Measurements from ENCODE around the gene ATG13. TPM values are rescaled to one million over a fixed set of nuclear protein-coding genes. Genes with fewer than 3 reads are reported as not detected.

Gene ATG13
- total and polyA plus RNA-seq, 2 experiments from 2014 or later: 32.9 to 71.1 TPM

DNA sequence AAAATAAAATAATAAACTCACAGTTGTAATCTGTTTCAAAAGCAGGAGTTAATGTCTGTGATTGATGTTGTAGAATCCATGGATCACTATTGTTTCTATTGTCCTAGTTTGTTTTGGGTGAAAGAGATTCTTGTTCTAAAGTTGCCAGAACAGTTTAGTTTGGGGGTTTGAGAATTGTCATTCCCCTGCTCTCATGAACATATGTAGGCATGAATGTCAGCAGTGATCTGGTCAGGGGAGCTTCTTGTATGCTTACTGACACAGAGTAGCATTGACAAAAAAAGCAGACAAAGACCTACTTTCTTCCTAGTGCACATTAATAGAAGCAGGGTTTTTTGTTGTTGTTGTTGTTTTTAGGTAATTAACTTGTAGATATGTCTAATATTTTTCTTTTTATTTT is 44.5 kb downstream of the ATG13 start:
- no peaks in the 10 kb centered on the region for H3K4me1 Mint-ChIP-seq
- Histone ChIP-seq H3K27me3 (ENCODE audit: insufficient read depth) (no peaks in the 10 kb centered on the region), H3K9me2 (ENCODE audit: insufficient read depth) (no peaks in the 10 kb centered on the region), H3K27ac (ENCODE audit: low read depth) (no peak overlapping the region), H3K79me2 (replicated peaks; ENCODE audit: insufficient read depth) (no peaks in the 10 kb centered on the region), H3K4me3 (no peak overlapping the region), H3F3A (replicated peaks; ENCODE audit: low read depth) (no peaks in the 10 kb centered on the region), H3K4me1 (ENCODE audit: insufficient read depth) (no peaks in the 10 kb centered on the region), H3K4me2 (no peak overlapping the region), H4K20me1 (replicated peaks; ENCODE audit: insufficient read depth) (peaks cover 2% of the 10 kb centered on the region), H3K36me3 (ENCODE audit: insufficient read depth) (peaks cover 34% of the 10 kb centered on the region), H2AFZ (no peak overlapping the region)
- H3K4me3 Mint-ChIP-seq: no peak overlapping the region
- H3K36me3 Mint-ChIP-seq (ENCODE audit: low read depth): peaks cover 59% of the 10 kb centered on the region
- H3K9me3 Mint-ChIP-seq: no peaks in the 10 kb centered on the region
- TF ChIP-seq, protein P1, sequence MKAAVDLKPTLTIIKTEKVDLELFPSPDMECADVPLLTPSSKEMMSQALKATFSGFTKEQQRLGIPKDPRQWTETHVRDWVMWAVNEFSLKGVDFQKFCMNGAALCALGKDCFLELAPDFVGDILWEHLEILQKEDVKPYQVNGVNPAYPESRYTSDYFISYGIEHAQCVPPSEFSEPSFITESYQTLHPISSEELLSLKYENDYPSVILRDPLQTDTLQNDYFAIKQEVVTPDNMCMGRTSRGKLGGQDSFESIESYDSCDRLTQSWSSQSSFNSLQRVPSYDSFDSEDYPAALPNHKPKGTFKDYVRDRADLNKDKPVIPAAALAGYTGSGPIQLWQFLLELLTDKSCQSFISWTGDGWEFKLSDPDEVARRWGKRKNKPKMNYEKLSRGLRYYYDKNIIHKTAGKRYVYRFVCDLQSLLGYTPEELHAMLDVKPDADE (IDR thresholded peaks at IDR 0.05): no peak
- TF ChIP-seq, protein P2, sequence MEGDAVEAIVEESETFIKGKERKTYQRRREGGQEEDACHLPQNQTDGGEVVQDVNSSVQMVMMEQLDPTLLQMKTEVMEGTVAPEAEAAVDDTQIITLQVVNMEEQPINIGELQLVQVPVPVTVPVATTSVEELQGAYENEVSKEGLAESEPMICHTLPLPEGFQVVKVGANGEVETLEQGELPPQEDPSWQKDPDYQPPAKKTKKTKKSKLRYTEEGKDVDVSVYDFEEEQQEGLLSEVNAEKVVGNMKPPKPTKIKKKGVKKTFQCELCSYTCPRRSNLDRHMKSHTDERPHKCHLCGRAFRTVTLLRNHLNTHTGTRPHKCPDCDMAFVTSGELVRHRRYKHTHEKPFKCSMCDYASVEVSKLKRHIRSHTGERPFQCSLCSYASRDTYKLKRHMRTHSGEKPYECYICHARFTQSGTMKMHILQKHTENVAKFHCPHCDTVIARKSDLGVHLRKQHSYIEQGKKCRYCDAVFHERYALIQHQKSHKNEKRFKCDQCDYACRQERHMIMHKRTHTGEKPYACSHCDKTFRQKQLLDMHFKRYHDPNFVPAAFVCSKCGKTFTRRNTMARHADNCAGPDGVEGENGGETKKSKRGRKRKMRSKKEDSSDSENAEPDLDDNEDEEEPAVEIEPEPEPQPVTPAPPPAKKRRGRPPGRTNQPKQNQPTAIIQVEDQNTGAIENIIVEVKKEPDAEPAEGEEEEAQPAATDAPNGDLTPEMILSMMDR (conservative IDR thresholded peaks at IDR 0.05; ENCODE audit: low read depth in 2 of 2): no peak
- TF ChIP-seq EZH2 (IDR thresholded peaks at IDR 0.05; ENCODE audit: low read depth, unreplicated experiment): no peak
- TF ChIP-seq ZNF114 (CRISPR knock-in tag; IDR thresholded peaks at IDR 0.05): no peak
- TF ChIP-seq, protein P3, sequence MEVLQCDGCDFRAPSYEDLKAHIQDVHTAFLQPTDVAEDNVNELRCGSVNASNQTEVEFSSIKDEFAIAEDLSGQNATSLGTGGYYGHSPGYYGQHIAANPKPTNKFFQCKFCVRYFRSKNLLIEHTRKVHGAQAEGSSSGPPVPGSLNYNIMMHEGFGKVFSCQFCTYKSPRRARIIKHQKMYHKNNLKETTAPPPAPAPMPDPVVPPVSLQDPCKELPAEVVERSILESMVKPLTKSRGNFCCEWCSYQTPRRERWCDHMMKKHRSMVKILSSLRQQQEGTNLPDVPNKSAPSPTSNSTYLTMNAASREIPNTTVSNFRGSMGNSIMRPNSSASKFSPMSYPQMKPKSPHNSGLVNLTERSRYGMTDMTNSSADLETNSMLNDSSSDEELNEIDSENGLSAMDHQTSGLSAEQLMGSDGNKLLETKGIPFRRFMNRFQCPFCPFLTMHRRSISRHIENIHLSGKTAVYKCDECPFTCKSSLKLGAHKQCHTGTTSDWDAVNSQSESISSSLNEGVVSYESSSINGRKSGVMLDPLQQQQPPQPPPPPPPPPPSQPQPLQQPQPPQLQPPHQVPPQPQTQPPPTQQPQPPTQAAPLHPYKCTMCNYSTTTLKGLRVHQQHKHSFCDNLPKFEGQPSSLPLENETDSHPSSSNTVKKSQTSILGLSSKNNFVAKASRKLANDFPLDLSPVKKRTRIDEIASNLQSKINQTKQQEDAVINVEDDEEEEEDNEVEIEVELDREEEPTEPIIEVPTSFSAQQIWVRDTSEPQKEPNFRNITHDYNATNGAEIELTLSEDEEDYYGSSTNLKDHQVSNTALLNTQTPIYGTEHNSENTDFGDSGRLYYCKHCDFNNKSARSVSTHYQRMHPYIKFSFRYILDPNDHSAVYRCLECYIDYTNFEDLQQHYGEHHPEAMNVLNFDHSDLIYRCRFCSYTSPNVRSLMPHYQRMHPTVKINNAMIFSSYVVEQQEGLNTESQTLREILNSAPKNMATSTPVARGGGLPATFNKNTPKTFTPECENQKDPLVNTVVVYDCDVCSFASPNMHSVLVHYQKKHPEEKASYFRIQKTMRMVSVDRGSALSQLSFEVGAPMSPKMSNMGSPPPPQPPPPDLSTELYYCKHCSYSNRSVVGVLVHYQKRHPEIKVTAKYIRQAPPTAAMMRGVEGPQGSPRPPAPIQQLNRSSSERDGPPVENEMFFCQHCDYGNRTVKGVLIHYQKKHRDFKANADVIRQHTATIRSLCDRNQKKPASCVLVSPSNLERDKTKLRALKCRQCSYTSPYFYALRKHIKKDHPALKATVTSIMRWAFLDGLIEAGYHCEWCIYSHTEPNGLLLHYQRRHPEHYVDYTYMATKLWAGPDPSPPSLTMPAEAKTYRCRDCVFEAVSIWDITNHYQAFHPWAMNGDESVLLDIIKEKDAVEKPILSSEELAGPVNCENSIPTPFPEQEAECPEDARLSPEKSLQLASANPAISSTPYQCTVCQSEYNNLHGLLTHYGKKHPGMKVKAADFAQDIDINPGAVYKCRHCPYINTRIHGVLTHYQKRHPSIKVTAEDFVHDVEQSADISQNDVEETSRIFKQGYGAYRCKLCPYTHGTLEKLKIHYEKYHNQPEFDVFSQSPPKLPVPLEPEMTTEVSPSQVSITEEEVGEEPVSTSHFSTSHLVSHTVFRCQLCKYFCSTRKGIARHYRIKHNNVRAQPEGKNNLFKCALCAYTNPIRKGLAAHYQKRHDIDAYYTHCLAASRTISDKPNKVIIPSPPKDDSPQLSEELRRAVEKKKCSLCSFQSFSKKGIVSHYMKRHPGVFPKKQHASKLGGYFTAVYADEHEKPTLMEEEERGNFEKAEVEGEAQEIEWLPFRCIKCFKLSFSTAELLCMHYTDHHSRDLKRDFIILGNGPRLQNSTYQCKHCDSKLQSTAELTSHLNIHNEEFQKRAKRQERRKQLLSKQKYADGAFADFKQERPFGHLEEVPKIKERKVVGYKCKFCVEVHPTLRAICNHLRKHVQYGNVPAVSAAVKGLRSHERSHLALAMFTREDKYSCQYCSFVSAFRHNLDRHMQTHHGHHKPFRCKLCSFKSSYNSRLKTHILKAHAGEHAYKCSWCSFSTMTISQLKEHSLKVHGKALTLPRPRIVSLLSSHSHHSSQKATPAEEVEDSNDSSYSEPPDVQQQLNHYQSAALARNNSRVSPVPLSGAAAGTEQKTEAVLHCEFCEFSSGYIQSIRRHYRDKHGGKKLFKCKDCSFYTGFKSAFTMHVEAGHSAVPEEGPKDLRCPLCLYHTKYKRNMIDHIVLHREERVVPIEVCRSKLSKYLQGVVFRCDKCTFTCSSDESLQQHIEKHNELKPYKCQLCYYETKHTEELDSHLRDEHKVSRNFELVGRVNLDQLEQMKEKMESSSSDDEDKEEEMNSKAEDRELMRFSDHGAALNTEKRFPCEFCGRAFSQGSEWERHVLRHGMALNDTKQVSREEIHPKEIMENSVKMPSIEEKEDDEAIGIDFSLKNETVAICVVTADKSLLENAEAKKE (CRISPR knock-in tag; IDR thresholded peaks at IDR 0.05): no peak
- TF ChIP-seq ZNF331 (CRISPR knock-in tag; IDR thresholded peaks at IDR 0.05; ENCODE audit: low read depth): no peak
- no peak for TF ChIP-seq JUNB (IDR thresholded peaks at IDR 0.05; ENCODE audit: unreplicated experiment)
- TF ChIP-seq EZH2phosphoT487 (IDR thresholded peaks at IDR 0.05; ENCODE audit: unreplicated experiment): no peak
- TF ChIP-seq POLR2AphosphoS5 (IDR thresholded peaks at IDR 0.05; ENCODE audit: low read depth): no peak
- TF ChIP-seq, protein P4, sequence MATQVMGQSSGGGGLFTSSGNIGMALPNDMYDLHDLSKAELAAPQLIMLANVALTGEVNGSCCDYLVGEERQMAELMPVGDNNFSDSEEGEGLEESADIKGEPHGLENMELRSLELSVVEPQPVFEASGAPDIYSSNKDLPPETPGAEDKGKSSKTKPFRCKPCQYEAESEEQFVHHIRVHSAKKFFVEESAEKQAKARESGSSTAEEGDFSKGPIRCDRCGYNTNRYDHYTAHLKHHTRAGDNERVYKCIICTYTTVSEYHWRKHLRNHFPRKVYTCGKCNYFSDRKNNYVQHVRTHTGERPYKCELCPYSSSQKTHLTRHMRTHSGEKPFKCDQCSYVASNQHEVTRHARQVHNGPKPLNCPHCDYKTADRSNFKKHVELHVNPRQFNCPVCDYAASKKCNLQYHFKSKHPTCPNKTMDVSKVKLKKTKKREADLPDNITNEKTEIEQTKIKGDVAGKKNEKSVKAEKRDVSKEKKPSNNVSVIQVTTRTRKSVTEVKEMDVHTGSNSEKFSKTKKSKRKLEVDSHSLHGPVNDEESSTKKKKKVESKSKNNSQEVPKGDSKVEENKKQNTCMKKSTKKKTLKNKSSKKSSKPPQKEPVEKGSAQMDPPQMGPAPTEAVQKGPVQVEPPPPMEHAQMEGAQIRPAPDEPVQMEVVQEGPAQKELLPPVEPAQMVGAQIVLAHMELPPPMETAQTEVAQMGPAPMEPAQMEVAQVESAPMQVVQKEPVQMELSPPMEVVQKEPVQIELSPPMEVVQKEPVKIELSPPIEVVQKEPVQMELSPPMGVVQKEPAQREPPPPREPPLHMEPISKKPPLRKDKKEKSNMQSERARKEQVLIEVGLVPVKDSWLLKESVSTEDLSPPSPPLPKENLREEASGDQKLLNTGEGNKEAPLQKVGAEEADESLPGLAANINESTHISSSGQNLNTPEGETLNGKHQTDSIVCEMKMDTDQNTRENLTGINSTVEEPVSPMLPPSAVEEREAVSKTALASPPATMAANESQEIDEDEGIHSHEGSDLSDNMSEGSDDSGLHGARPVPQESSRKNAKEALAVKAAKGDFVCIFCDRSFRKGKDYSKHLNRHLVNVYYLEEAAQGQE (IDR thresholded peaks at IDR 0.05; ENCODE audit: unreplicated experiment): no peak
- no peak for DNase-seq (ENCODE audit: low spot score)
- H3K27ac Mint-ChIP-seq: no peak overlapping the region
- no peaks in the 10 kb centered on the region for H3K27me3 Mint-ChIP-seq (ENCODE audit: insufficient read depth, low read depth, poor library complexity)
- ATAC-seq: no peak
